GM21723 (cell line): Measurements from ENCODE around the gene ASZ1.
A peak's percentile ranks its signal among the peaks of the same experiment; 100 is the strongest.
"Not testable (repeated sequence)": the region's sequence is repeated elsewhere in the genome, so short reads cannot be mapped to it uniquely, and the experiment has no call there.

Experiments
- ATAC-seq: cut with Tn5 transposase; IDR thresholded peaks from one replicate; pipeline ENCODE4 v1.9.1; 2021; ENCODE audit warnings: mild to moderate bottlenecking, moderate library complexity; ENCODE audit not compliant: unreplicated experiment

Gene ASZ1, protein sequence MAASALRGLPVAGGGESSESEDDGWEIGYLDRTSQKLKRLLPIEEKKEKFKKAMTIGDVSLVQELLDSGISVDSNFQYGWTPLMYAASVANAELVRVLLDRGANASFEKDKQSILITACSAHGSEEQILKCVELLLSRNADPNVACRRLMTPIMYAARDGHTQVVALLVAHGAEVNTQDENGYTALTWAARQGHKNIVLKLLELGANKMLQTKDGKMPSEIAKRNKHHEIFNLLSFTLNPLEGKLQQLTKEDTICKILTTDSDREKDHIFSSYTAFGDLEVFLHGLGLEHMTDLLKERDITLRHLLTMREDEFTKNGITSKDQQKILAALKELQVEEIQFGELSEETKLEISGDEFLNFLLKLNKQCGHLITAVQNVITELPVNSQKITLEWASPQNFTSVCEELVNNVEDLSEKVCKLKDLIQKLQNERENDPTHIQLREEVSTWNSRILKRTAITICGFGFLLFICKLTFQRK

DNA sequence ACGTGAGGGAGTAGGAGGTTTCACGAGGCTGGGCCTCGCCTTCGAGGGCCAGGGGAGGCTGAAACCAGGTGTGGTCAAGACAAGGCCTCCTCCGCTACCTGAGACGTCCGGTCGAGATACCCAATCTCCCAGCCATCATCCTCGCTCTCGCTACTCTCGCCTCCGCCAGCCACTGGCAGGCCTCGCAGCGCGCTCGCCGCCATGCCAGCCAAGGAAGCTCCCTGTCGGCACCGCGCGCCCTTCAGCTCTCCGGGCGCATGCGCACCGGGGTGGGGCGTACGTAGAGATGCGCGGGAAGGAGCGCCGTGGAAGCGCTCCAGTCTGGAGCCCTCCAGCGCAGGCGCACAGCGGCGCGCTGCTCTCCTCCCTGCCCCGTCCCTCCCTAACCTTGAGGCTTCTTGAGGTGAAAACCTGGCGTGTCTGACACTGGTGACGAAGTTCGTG is at the start of gene ASZ1:
ASZ1 (minus strand) TSS at position 236 of the 444 bp plus-strand sequence; CDS start at position 203, 33 bp downstream.
- ATAC-seq, result no peak

DNA sequence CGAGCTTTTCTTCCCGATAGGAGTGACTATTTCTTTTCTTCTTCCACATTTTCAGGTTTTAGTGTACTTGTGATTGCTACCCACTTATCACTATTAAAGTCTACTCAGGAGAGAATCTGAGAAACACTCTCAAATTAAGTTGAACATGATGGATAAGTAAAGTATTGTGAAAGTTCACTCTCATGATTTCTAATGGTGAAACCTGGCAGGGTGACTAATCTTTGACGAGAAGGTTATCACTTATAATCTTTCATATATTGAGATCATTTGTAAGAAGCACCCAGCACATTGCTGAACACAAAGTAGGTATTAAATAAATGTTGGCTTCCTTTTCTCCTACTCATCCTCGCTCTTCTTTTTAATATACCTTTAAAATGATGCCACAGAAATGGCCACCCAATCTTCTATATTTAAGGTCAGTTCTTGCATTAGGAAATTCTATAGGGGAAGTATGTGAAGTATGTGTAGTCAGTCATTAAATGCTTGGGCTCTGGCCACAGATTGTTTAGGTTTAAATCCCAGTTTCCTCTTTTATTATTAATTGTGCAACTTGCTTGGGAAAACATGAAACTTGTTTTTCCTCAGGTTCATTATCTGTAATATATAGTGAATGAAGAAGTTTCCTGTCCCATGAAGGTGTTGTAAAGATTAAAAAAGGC is 49.4 kb upstream of the ASZ1 start:
- no peak for ATAC-seq

DNA sequence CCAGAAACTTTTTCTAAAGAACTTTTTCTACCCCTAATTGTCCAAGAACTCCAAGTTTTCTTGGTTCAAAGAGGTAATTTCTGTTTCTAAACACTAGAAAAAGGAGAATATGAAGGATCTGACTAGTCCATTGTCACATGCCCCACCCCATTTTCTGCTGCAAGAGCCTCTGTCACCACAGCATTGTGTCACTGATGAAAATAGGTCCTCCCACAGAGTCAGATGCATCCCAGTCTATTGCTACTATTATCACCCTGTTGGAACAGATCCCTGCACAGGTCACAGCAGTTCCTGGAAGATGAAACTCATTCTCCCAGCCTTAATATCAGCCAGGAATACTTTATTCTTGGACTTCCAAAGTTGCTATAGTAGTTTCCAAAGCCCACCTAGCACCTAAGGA is 45.0 kb upstream of the ASZ1 start:
- no peak for ATAC-seq

DNA sequence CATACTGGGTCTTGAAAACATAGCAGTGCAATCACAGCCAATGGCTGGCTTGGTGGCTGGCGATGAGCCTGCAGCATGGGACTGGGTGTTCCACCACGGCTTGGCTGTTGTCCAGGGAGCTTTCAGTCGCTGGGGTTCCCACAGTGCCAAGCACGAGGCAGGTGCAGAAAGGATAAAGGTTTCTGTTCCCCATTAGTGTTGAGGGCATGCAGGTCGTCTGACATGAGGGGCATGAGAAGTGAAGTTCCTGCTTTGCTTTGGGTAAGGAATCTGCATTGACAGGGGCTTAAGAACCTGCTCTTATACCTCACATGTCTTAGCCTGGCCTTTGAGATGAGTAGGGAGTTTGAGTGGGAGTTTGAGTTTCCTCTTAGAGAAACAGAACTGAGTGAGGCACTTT is 43.5 kb upstream of the ASZ1 start:
- peak; percentile 64 for ATAC-seq

DNA sequence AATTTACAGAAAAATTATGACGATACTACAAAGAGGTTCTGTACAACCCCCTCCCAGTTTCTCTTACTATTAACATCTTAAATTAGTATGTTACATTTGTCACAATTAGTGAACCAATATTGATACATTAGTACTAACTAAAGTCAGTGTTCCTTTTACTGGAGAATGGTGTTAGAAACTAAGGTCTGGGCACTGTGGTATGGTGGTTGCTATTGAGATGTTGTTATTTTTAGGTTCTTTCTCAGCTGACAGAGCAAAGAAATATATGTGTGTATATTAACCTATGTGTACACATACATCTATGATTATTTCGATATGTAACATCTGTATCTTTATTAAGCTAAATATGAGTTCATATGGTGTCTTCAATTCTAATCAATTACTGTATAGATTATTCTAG is 40.9 kb upstream of the ASZ1 start:
- no peak for ATAC-seq

DNA sequence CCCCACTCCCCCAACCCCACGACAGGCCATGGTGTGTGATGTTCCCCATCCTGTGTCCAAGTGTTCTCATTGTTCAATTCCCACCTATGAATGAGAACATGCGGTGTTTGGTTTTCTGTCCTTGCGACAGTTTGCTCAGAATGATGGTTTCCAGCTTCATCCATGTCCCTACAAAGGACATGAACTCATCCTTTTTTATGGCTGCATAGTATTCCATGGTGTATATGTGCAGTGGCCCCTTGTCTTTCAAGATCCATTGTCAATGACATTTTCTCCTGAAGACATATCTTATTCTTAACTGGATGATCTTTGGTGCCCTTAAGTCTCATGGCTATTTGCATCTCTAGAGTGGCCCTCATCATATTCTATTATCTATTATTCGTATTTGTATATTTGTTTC is 33.5 kb upstream of the ASZ1 start:
- ATAC-seq, result not testable (repeated sequence)

DNA sequence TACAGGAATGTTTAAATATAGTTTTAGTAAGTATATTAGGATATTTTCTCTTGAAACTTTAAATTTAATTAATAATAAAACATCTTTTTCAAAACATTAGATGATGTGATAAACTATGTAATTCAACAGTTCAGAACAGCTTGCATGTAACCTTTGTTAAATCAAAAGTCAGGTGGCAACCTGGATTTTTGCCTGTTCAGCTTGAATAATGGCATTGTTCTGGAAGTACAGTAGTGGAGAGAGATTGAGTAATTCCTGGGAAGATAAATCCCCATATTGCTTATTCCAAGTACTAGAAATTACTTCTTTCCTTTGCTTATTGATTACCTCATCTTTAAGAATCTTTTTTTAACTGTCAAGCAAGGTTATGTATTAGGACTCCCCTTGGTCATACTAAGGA is 32.4 kb upstream of the ASZ1 start:
- no peak for ATAC-seq

DNA sequence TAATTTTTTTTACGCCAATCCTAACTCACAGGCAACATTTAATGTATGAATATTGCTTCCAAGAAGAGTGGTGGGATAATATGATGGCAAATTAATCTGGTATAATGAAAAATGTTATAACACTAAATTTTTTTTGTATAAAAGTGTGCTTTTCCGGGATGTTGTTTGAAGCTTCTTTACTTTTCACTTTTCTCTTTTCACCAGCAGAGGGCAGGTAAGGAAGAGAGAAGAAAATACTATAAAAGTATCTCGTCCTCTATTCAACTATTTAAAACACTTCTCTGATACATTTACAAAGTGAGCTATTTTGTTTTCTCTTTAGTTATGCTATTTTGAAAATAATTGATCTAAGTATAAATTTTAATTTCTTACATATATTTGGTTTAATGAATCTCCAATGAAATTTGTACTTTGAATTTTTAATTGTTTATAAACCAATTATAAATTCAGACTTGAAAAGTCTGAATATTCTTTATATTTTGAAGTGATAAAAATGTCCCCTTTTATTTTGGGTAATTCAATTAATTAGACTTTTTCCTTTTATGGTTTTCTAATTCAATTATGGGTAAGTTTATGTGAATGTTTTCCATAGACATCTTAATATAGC is 31.8 kb upstream of the ASZ1 start:
- ATAC-seq, result no peak

DNA sequence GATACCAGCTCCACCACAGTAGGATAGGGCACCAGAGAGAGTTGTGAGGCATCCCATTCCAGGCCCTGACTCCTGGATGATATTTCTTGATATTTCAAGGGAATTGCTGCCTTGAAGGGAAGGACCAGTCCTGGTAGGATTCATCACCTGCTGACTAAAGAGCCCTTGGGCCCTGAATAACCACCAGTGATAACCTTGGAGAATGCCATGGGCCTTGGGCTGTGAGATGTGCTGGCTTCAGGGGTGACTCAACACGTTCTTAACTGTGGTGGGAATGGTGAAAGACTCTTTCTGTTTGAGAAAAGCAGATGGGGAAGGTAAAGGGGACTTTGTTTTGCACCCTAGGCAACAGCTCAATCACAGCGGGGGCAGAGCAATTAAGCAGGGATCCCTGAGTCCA is 21.4 kb upstream of the ASZ1 start:
- no peak for ATAC-seq

DNA sequence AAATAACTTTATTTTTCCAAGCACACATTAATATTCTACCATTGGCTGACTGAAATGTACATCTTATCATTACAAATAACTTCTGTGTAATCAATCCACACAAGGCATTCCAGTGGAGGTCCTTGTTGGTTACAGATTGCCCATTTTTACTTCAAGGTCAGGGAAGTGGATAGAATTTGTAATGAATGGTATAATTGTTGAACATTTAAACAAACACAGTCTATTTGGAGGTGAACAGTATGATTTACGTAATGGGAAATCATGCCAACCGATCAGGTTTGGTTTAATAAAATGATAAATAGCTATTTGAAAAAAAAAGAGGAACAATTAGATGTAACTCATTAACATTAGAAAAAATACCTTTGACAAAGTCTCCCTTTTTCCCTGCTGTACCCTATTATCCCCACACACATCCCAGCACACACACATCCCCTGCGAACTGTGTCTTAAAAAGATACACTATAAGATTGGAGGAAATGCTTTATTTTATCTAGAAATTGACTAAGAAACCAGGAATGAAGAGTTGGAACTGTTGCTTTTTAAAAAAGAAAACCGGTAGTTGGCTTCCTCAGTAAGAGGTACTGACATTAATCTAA is 19.0 kb upstream of the ASZ1 start:
- no peak for ATAC-seq

DNA sequence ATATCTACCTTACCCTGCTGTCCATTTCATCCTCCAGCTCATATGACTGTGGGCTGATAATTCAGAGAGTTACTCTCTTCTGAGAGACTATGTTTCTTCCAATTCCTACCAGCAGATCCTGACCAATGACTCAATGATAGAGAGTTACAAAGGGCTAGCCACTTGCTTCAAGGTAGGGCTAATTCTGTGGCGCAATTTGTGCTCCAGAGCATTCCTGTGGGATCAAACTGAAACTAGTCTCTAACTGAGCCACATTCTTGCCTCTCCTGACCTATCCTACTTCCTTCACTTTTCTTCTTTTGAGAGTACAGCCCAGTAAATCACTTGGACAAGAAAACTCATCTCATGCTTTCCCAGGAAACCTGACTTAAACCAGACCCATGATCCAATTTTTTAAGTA is 17.9 kb upstream of the ASZ1 start:
- ATAC-seq, result no peak

DNA sequence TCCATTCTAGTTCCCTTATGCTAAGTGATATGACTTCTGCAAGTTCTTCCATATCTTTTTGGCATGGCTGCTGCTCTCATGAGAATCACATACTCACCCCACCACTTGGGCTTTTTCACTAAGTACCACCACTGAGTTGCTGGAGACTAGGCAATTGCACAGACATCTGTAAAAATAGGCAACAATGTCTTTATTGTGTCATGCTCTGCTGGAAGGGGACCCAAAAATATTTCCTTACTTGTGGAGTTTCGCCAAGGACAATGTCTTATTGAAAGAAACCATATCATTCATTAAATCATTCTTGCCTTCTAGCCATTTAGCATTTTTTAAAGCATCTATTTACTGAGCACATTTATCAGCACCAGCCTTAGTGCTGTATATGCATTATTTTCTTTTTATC is 17.4 kb upstream of the ASZ1 start:
- ATAC-seq, result no peak

DNA sequence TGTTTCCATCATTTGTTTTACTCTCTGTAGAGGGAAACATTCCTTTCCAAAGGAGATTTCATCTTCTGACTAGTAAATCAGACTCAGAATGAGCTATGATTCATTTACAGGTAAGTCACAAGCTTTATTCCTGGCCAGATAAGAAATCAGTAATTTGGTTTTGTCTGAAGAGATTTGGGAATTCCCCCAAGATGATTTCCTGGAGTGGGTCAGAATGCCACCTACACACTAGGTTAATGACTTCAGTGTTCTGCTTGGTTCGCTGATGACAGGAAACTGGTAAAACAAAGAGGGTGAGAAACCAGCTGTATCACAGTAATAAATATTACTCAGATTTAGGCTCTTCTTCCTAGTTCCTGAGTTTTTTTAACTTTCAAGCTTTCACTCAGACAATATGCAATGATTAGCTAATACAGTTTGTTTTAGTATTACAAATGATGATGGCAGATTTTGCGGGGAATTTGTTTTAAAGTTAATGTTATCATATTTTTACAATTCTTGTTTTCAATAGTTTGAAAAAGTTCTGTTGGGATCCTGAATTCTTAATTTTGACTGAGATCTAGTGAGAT is 8.3 kb upstream of the ASZ1 start:
- peak; percentile 96 for ATAC-seq

DNA sequence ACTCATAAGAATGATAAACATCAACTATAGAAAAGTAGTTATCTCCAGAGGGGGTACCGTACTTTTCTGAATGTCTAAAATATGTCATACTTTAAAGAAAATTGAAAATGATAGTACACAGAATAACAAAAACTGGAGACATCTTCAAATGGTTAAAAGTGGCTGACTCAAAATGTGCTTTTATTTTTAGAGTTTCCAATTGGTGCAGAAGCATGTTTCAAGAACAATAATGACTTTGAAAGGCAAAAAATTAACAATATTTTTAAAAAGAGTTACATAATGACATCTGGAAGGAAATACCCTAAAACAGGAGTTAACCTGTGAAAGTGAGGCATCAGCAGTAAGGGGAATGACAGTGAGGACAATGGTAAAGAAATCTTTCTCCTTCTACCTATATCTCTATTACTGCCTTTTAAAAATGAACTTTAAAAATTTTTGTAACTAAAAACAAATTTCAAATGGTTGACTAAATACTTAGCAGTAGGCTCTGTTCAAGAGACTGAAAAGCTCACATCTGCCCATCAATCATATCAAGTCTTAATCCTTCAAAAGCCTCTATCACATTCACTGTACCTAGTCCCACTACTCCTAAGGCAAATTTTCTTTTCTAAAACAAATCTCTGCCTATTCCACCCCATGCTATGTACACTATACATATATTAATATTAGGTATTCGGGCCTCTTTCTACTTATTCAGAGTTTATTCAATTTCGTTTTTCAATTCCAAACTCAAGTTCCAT is 3.0 kb downstream of the ASZ1 start:
- peak; percentile 80 for ATAC-seq

DNA sequence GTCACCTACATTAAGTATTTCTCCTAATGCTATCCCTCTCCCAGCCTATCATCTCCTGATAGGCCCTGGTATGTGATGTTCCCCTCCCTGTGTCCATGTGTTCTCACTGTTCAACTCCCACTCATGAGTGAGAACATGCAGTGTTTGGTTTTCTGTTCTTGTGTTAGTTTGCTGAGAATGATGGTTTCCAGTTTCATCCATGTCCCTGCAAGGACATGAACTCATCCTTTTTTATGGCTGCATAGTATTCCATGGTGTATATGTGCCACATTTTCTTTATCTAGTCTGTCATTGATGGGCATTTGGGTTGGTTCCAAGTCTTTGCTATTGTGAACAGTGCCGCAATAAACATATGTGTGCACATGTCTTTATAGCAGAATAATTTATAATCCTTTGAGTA is 12.7 kb downstream of the ASZ1 start:
- not testable (repeated sequence) for ATAC-seq

DNA sequence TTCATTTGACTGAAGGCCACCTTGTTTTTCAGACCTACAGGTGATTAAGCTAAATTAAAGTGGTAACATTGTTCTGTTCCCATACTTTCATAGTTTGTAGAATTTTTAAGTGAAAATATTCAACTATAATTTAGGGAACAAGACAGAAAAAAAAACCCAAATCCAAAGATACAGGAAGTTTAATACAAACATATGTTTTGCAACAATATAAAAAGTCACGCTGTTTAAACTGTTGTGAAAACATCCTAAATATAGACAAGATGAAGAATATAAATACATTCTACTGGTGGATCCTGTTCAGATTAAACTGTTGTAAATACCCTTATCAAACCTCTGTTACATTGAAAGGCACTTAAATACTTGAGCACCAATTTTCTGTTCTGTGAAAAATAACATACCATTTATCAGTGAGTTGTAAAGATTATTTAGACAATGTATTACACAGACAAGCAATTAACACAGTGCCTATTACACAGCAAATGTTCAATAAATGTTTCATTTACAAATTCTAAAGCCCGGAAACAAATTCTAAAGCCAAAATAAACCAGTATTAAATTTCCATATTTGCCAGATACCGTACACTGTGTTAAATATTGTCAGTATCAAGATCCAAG is 14.2 kb downstream of the ASZ1 start:
- ATAC-seq, result no peak

DNA sequence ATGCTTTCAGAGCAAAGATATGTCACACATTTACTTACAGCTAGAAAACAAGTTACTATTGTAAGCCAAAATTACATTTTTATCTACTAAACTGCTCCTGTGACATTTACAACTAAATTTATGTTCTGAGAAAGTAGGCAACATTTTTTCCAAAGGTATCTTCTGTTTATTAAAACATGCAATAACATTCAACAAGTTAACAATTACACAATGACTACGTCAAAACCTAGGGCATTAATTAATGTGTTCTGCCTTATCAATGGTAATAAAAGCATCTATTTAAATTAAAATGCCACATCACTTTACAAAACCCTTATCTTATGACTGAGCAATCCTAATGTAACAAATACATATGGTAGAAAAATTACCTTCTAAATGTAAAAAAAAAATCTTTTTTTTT is 14.9 kb downstream of the ASZ1 start:
- ATAC-seq, result no peak

DNA sequence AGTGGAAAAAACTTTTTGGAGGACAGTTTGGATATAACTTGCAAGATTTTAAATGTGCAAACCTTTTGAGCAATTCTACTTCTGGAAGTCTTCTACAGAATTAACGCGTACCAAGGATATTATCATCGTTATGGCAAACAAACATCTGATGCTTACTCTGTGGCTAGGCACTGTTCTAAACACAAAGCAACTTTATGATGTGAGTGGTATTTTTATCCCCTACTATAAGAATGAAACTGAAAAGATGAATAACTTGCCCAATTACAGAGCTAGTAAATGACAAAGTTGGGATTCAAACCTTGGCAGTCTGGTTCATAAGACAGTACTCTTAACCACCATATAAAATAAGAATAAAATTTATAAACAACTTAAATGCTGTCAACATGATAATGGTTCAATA is 15.8 kb downstream of the ASZ1 start:
- no peak for ATAC-seq

DNA sequence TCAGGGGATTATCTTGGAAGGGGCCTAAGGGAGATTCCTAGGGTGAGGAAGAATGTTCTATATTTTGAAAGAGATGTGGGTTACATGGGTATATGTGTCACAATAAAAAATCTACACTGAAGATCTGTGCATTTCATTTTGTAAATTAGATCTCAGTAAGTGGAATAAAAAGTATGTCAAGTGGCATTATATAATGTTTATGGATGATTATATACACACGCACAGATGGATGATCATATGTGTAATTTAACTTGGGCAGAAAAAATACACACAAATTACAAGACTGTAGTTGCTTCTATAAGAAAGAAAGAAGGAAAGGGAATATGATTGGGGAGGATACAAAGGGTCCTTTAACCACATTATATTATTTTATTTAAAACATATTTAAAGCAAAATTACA is 18.5 kb downstream of the ASZ1 start:
- ATAC-seq, result no peak

DNA sequence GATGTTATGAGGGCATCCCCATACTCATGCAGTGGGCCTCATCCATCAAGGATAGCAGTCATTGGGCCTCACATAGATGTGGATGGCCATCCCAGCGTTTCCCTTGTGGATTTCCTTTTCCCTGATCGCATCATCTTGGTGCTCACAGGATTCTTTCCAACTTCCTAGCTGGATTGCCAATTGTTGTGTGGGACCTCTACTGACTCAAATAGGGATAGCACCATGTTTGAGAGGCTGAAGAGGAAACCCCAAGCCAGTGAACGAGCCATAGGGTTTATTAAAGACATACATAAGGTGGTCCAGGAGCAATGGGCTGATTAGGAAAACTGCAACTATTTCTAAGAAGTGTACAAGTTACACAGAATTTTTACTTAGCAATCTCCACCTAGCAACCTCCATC is 21.8 kb downstream of the ASZ1 start:
- no peak for ATAC-seq
